Activated T-helper 9 cell treated with anti-CD3 and anti-CD28 coated beads, Interleukin-2, amount 50 U/mL, for 16 hours (primary cell): Measurements from ENCODE around the gene TEK.
"Not testable (repeated sequence)": the region's sequence is repeated elsewhere in the genome, so short reads cannot be mapped to it uniquely, and the experiment has no call there.

Source experiments
- DNase-seq: peaks from one replicate; pipeline ENCODE4 v3.0.0-alpha.2; 2020; ENCODE audit warnings: low read depth

The TEK gene

DNA sequence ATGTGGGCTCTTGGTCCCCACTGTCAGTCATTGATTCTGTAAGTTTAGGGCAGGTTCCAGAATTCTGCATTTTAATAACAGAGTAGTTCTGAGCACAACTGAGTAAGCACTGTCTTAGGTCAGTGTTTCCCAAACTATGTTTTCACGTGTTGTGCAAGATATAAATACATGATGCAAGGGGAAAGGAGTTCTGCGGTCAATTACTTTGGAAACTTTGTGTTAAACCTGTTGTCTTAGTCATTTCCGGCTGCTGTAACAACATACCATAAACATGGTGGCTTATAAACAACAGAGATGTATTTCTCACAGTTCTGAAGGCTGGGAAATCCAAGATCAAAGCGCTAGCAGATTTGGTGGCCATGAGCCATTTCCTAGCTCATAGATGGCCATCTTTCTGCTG is 118.2 kb downstream of the TEK start:
- DNase-seq, result no peak

DNA sequence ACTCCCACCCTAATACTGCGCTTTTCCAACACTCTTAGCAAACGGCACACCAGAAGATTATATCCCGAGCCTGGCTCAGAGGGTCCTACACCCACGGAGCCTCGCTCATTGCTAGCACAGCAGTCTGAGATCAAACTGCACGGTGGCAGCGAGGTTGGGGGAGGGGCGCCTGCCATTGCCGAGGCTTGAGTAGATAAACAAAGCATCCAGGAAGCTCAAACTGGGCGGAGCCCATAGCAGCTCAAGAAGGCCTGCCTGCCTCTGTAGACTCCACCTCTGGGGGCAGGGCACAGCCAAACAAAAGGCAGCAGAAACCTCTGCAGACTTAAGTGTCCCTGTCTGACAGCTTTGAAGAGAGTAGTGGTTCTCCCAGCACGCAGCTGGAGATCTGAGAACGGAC is 130.6 kb downstream of the TEK start:
- not testable (repeated sequence) for DNase-seq

DNA sequence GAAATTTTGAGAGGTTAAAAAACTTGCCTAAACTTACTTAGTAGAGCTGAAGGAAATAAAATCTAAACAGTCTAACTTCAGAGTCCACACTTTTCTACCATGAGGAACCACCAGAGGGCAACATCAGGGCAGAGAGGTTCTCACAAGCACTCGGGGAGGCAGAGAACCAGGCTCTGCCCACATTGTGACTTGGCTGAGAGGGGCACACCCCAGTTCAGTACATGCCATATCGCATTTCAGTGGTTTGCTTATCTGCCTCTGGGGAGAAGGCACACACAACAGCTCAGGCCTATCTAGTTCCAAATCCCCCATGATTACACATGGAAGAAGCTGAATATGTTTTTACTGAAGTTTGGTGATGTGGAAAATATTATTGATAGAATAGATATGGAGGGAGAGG is 138.7 kb downstream of the TEK start:
- DNase-seq, result no peak

DNA sequence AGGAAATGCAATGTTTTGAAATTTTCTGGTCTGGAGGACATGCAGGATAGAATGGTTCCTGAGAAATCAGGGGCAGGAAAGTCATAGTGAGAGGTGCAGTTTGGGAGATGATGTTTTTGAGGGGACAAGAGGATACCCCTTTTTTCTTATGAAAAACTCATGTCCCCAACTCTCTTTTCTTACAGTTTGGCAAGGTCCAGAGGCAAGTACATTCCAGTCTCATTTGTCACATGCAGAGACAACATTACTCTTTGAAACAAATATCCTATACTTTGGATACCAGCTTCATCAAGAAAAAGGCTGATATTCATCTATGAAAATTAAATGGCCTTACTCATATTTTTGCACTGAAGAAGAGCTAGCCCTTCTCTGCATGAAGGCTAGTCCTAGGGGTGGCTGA is 139.7 kb downstream of the TEK start:
- DNase-seq, result no peak

DNA sequence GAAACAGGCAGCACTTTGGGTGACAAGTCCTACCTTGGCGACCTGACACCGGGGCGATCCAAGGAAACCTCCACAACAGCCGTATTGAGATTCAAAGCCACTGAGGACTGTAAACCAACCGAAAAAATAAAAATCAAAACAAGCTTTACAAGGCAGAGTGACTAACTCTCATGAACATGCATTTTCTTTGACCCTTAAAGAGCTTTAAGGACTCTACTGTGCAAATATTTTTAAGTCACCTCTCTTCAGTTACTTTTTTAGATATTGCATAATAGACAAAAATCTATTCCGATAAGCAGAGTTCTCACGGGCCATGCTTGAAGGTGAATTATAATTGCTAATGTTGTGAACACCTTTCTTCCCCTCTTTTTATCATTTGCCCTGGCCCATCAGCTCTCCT is 149.6 kb downstream of the TEK start:
- no peak for DNase-seq

DNA sequence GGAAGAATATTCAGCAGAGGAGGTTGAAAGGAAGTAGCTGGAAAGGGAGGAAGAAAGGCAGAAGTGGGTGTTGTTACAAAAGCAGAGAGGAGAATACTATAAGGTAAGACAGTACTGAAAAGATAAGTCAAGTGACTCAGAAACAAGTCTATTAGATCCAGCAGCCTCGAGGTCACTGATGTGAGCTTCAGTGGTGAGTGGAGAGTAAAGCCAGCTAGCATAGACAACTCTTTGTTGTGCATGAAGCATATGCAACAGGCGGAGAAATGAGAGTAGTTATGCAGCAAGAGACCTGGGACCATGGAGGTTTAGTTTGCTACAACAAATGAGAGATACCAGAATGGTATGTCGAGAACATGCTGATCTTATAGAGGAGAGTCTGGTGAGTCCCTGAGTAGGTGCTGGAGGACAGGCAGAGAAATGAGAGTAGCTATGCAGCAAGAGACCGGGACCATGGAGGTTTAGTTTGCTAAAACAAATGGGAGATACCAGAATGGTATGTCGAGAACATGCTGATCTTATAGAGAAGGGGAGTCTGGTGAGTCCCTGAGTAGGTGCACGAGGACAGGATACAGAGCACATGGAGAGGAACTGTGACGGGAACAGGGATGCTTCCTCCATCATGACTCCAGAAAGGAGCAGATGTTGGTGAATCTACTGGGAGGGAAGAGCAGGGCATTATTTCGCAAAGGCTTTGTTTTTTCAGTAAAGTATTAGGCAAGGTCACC is 151.9 kb downstream of the TEK start:
- DNase-seq, result no peak

DNA sequence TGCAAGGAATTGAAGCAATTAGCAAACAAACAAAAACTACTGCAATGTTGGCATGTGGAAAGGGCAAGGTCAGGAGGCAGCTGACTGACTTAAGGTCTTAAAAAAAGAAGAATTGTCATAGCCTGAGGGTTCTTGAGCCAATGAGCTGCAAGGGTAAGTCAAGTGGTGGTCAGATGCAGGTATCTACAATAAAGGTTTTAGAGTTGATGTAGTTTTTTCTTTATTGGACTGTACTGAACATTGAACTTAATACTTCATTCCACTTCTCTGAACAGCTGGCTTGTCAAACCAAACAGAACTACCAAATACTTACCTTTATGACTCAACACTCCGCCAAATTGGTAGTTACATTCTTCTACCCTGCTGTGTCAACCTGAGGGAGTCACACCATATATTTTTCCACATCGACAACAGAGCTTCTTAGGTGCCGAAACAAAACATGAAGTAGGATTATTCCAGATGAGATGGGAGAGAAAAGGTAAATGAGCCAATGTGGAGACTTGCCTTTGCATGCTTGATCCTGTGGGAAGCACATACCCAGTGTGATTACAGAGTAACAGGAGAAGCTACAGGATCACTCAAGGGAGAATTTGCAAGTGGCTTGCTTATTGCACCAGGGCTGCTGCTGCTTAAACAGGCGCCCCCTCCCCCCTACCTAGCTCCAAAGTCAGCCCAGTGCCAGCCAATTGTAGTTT is 152.6 kb downstream of the TEK start:
- no peak for DNase-seq

DNA sequence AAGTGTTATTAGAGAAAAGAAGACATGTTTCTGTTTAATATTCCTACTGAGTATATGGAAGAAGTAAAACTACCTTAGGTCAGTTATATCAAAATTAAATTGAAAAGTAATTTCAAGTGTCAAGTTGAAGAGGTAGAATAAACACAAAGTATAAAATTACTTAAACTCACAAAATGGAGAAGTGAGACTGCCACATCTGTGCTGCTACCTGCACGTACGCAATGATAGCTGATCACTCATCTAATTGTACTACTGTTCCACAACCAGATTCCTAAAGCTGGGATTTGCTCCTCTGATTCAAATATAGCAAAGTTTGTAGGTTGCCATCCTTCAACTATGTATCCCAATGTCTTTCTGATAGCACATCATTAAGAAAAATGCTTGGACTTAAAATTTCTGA is 163.1 kb downstream of the TEK start:
- no peak for DNase-seq

DNA sequence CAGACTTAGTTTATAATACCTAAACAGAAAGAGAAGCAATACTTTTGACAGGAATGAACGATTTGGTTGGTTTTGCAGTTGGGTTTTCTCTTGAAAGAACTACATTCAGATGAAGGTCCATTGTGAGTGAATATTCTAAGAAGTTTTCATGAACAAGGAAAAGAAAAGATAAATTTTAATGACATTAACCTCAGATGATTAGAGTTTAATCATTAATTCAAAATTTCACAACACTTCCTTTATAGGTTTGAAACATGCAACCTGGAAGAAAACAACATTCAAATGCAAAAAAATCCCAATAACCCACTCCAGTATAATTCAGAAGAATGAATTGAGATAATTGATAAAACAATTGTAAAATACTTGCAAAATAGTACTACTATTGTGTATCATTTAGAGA is 164.2 kb downstream of the TEK start:
- DNase-seq, result no peak

DNA sequence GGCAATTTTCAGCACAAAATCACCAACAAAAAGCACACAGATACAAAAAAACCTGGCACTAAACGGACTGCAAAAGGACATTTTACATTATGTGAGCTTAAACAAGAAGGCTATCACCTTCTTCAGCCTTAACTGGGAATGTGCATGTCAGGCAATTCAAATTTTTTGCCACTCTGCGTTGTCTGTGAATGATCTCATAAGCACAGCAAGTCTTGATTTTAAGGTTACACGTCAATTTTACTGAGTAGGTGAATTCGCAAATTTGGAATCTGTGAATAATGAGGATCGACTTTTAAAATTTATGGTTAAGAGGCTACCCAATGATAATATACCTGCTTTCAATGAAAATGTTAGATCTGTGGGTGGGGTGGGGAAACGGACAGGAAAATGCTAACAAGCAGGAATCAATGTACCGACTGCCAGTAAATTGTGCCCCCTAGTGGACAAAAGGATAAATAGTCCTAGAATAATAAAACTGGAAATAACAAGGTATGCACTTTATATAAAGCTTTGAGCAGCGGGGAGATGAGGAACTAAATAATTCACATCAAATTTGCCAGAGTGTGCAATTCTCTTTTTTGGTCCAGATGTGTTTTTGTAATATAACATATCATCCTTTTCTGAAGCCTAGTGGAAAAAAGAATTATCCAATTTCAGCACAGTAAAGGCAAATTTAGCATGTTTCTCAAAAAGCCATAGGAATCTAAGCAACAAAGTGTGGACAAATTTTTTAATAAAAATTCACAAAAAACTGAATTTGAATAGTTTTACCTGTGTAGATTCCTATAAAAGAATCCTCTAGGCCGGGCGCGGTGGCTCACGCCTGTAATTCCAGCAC is 167.4 kb downstream of the TEK start:
- DNase-seq, result no peak

DNA sequence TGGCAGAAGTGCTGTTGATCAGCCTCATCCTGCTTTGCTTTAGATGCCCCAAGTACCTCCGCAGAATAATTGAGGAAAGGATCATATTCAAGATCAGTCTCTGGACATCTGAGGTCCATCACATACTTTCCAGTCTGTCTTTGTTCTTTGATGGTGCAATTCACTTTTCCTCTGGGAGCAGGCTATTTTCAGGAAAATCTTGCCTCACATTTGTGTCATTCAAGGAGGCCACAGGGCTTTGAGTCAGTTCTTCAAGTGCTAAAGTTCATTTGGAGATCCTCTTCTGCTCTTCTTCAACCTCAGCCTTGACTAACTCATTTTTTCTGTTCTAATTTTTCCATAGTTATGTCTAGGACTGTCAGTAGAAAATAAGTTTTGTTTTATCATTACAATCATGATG is 169.3 kb downstream of the TEK start:
- no peak for DNase-seq

DNA sequence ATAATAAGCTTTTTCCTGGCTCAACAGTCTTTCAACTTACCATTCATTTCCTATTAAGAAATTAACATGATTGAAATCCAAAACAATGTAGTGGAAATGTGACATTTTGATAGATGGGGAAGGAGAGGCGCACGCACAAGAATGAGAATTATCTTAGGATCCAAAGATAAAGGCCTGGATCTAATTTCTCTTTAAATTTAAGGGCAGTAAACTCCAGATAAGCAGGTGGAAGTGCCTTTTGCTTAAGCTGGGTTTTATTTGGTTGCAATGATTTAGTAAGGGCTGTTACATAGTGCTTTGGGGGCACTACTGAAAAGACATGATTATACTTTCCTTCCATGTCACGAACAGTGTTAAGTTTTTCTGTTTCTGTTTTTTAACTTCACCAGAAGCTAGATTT is 170.6 kb downstream of the TEK start:
- no peak for DNase-seq
